Esophagus (tissue), 2 donors: ENCODE measurements around the gene TTC31. TPM values are rescaled to one million over a fixed set of nuclear protein-coding genes. Genes with fewer than 3 reads are reported as not detected.

Experiments used
- H3K27ac ChIP-seq, 2 donors: one replicate each; pipeline ENCODE4 v1.5.1; 2013; ENCODE audit warnings: low read depth in 2 of 2, mild to moderate bottlenecking in 2 of 2, inconsistent platforms in 1 of 2, low read length in 1 of 2, moderate library complexity in 1 of 2
- H3K27me3 ChIP-seq, 2 donors: one replicate each; pipeline ENCODE4 v1.6.1; 2013; ENCODE audit warnings: low read length in 2 of 2, control low read depth in 1 of 2, mild to moderate bottlenecking in 1 of 2; ENCODE audit not compliant: insufficient read depth in 2 of 2, control insufficient read depth in 1 of 2
- H3K36me3 ChIP-seq, 2 donors: one replicate each; pipeline ENCODE4 v1.6.1; 2013; ENCODE audit warnings: low read length in 1 of 2; ENCODE audit not compliant: control insufficient read depth in 2 of 2, insufficient read depth in 2 of 2
- H3K4me1 ChIP-seq, 2 donors: one replicate each; pipeline ENCODE4 v1.6.1; 2013; ENCODE audit warnings: low read length in 1 of 2; ENCODE audit not compliant: control insufficient read depth in 2 of 2, insufficient read depth in 2 of 2
- H3K4me3 ChIP-seq, 2 donors: one replicate each; pipeline ENCODE4 v1.5.1; 2013; ENCODE audit warnings: low read length in 2 of 2, mild to moderate bottlenecking in 2 of 2, low read depth in 1 of 2, moderate library complexity in 1 of 2
- H3K9me3 ChIP-seq, 2 donors: one replicate each; pipeline ENCODE4 v1.6.1; 2013; ENCODE audit warnings: mild to moderate bottlenecking in 2 of 2, low read depth in 1 of 2, low read length in 1 of 2, moderate library complexity in 1 of 2; ENCODE audit not compliant: control insufficient read depth in 2 of 2, insufficient read depth in 1 of 2
- WGBS, 2 donors: extraction: QIAGEN DNeasy Blood & Tissue Kit; methylation state at CpG; one replicate each; pipeline ENCODE4 v1.1.7; 2013; 5-methylcytosine and 5-hydroxymethylcytosine counted together
- polyA plus RNA-seq, 2 donors: library from polyadenylated mRNA; stranded (reverse); fragments of 200-250 nt; gene quantifications; one replicate each; pipeline ENCODE4 v1.2.3, GENCODE V29; 2013
- donor health status: healthy with polysubstance abuse.
- donor health status: Bipolar disorder and iron deficiency.

TTC31 gene
- polyA plus RNA-seq, 2 donors, result 9.7 to 13.4 TPM

DNA sequence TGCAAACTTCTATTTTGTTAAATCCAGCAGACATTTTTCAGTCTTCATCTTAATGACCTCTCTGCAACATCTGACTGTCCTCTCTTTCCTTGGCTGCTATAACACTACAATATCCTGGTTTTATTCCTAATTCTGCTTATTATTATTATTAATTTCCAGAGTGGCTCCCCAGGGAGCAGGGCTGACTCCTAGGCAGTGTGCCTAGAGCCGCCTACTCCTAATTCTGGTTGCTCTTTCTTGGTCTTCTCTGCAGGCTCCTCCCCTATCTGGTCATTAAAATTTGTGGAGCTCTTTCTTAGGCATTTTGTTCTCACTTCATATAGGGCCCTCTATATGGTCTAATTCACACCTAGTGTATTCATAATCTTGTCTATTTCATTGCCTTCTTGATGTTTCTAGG, 60.1 kb downstream of the TTC31 start:
- WGBS, 2 donors, result 69 to 82% methylated on average over 1 of the region's 1 CpG
- Histone ChIP-seq H3K4me1 (no peaks in the 10 kb centered on the region), H3K27me3 (no peaks in the 10 kb centered on the region), H3K27ac (no peak overlapping the region), H3K4me3 (no peak overlapping the region), H3K9me3 (no peaks in the 10 kb centered on the region), H3K36me3 (no peaks in the 10 kb centered on the region)

Other genes with a start within 250 kb of the TTC31 start
- under 1 TPM; 0.28 to 0.33 TPM for gene SLC4A5, start 139.7 kb upstream of the TTC31 start, polyA plus RNA-seq
- gene DCTN1, start 102.8 kb upstream of the TTC31 start, polyA plus RNA-seq, result 10 to 100 TPM; 60.8 to 83.3 TPM
- under 1 TPM; 0.81 to 0.92 TPM for gene C2orf81, start 61.5 kb upstream of the TTC31 start, polyA plus RNA-seq
- gene WDR54, start 61.4 kb upstream of the TTC31 start, polyA plus RNA-seq, result 1 to 10 TPM; 3.5 to 5.4 TPM
- 10 to 100 TPM; 20.2 to 20.8 TPM for gene RTKN, start 41.1 kb upstream of the TTC31 start, polyA plus RNA-seq
- 10 to 100 TPM; 33.4 to 44.9 TPM for gene INO80B, start 28.0 kb upstream of the TTC31 start, polyA plus RNA-seq
- gene WBP1, start 24.6 kb upstream of the TTC31 start, polyA plus RNA-seq, result 10 to 100 TPM; 41.3 to 50.1 TPM
- gene MOGS, start 17.7 kb upstream of the TTC31 start, polyA plus RNA-seq, result 10 to 100 TPM; 21.3 to 26.8 TPM
- 10 to 100 TPM; 60.6 to 72.3 TPM for gene MRPL53, start 10.4 kb upstream of the TTC31 start, polyA plus RNA-seq
- 10 to 100 TPM in 1 of 2 donors, 1 to 10 TPM in 1; 4.3 to 10.3 TPM for gene CCDC142, start 83 bp upstream of the TTC31 start, polyA plus RNA-seq
- gene LBX2, start 16.5 kb downstream of the TTC31 start, polyA plus RNA-seq, result under 1 TPM; 0.12 to 0.18 TPM
- gene PCGF1, start 24.6 kb downstream of the TTC31 start, polyA plus RNA-seq, result 10 to 100 TPM; 16.1 to 18.2 TPM
- gene TLX2, start 31.4 kb downstream of the TTC31 start, polyA plus RNA-seq, result under 1 TPM in 1 of 2 donors, not detected in 1; 0.01 TPM
- gene DQX1, start 43.1 kb downstream of the TTC31 start, polyA plus RNA-seq, result 1 to 10 TPM; 3.4 to 7.3 TPM
- 100 to 1,000 TPM; 116 to 186 TPM for gene AUP1, start 46.6 kb downstream of the TTC31 start, polyA plus RNA-seq
- gene HTRA2, start 46.9 kb downstream of the TTC31 start, polyA plus RNA-seq, result 10 to 100 TPM; 15.8 to 21.0 TPM
- gene LOXL3, start 70.9 kb downstream of the TTC31 start, polyA plus RNA-seq, result under 1 TPM; 0.71 to 0.79 TPM
- gene DOK1, start 71.6 kb downstream of the TTC31 start, polyA plus RNA-seq, result 1 to 10 TPM; 1.6 to 2.5 TPM
- gene M1AP, start 165.2 kb downstream of the TTC31 start, polyA plus RNA-seq, result under 1 TPM; 0.04 to 0.10 TPM
- gene SEMA4F, start 171.2 kb downstream of the TTC31 start, polyA plus RNA-seq, result under 1 TPM; 0.55 to 0.59 TPM